Transverse colon (tissue), 3 donors: ENCODE data around the gene METAP2.

Source experiments
- CTCF ChIP-seq, 5 experiments: fragments of 200-600 bp in 3 of 5; fragments of 450-650 bp in 2 of 5; sonication (generic) in 3 of 5; IDR thresholded peaks; 1 replicate in 2 of 5; 2 replicates in 3 of 5; pipeline ENCODE4 v1.5.1; 2016 to 2017; ENCODE audit warnings: antibody characterized with exemption in 5 of 5, inconsistent platforms in 3 of 5, mild to moderate bottlenecking in 2 of 5, moderate library complexity in 1 of 5
- EP300 ChIP-seq: sonication (generic); formaldehyde crosslinking; IDR thresholded peaks from one replicate; pipeline ENCODE4 v1.6.1; 2017; ENCODE audit warnings: antibody characterized with exemption, low read depth

DNA sequence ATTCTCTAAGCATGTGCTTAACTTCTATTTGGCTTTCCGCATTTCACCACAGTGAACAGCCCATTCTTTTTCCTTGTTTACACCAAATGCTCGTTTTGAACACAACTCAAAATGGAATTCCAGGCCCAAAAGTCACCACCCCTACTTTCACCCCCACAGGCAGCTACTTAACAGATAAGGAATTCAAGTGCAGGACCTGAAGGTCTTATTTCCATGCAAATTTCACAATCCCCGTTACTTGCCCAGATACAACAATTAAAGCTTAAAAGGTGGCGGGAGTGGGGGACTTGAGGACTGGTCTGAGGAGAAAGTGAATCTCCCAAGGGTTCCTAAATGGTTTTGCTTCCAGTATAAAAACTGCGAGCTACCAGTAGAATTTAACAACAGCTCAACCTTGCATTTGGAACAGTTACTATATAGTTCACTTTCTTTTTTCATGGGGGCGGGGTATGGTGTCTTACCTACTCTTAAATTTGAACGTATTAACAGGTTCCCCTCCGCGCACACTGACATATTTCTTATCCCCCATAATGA is 73.6 kb downstream of the METAP2 start:
- TF ChIP-seq CTCF (IDR thresholded peaks at IDR 0.05) = no peak
- TF ChIP-seq EP300 = no peak
